HTR-8/SVneo (cell line): ENCODE data around the gene MTRF1L.
"Not testable (repeated sequence)": the region's sequence is repeated elsewhere in the genome, so short reads cannot be mapped to it uniquely, and the experiment has no call there.

Experiments
- DNase-seq: peaks from one replicate; pipeline ENCODE4 v3.0.0; 2011; ENCODE audit warnings: low spot score, mixed read lengths; ENCODE audit not compliant: insufficient read length
- FAIRE-seq: peaks from 2 replicates; lab custom pipeline; 2011; peaks lifted over from hg19 to GRCh38; lab: Jason Lieb, UNC

The MTRF1L gene

DNA sequence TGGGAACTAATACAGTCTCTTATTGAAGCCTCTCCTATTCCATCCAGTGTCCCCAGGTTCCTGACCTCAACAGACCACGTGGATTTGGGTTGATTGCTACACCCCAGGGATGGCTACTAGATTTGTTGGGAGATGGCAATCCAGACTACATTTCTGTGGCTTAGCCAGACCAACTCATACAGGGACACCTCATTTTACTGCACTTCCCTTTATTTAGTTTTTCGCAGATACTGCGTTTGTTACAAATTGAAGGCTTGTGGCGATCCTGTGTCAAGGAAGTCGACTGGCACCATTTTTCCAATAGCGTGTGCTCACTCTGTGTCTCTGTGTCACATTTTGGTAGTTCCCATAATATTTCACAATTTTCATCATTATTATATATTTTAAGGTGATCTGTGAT is 10.3 kb upstream of the MTRF1L start:
- no peak for FAIRE-seq

DNA sequence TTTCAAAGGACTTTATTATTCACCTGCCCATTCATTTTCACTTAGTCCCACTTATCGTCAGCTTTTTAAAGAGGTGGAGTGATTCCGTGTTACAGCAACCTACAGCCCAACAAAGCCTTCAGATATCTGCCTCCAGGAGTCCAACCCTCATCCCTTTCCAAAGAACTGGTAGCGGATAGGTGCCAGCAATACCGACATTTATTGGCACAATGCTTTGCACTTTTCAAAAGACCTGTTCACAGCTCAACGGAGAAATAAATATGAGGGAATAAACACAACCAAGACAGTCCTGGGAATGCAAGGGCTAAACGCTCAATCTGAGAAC is 819 bp upstream of the MTRF1L start:
- no peak for DNase-seq
- no peak for FAIRE-seq

More for the DNA sequence above, 10.3 kb upstream of the MTRF1L start:
- DNase-seq = no peak

DNA sequence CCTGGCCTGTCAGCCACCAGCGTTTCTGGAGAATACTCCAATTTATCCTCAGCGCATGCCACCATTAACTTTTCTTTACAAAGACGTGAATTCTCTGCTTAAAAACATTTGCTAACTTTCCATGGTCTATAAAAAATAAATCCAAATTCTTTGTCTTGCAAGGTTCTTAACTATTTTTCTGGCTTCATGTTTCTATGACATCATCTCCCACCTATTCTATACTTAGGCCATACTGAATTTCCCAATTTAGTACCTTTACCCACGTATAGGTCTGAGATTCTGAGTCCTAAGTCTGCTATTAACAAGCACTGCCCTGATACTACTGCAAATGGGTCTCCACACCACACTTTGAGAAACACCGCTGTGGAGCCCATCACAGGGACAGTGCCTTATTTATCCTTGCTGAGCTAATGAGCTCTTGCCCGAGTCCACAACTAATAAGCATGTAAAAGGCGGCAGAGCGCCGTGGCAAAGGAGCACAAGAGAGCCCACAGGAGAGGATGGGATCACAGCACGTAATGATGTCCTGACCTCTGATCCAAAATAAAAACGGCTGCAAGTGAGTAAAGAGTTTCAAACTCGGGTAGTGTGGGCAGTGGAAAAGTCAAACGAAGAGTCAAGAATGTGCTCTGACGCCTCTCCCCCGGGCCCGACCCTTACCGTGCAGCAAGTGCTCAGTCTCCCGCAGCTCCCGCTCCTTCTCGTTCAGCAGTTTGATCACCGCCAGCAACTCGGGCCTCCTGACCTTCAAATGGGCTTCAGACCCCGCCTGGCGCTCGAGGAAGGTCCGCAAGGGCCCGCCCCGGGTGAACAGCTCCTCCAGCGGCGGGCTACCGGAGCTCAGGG is 519 bp downstream of the MTRF1L start:
- DNase-seq = no peak
- no peak for FAIRE-seq

DNA sequence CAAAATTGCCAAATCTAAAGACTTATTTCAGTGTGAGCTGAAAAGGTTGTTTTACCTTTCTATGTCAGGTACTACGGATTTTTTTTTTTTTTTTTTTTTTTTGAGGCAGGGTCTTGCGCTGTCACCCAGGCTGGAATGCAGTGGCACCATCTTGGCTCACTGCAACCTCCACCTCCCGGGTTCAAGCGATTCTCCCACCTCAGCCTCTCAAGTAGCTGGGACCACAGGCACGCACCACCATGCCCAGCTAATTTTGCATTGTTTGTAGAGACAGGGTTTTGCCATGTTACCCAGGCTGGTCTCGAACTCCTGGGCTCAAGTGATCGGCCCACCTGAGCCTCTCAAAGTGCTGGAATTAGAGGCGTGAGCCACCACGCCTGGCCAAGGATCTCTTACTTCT is 1.7 kb downstream of the MTRF1L start:
- not testable (repeated sequence) for DNase-seq, FAIRE-seq

DNA sequence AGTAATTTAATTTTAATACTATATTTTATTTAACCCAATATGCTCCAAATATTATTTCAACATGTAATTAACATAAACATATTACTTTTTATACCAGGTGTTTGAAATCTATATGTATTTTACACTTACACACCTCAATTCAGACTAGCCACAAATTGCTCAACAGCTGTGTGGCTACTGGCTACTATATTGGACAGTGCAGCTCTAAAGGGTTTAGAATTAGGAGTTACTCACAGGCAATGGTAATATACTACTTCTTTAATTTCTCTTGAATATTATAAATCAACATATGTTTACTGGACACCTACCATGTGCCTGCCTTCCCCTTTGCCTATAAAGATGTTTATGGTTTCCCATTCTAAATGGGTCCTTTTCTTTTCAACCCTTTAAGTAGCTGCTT is 2.3 kb downstream of the MTRF1L start:
- no peak for DNase-seq
- no peak for FAIRE-seq

DNA sequence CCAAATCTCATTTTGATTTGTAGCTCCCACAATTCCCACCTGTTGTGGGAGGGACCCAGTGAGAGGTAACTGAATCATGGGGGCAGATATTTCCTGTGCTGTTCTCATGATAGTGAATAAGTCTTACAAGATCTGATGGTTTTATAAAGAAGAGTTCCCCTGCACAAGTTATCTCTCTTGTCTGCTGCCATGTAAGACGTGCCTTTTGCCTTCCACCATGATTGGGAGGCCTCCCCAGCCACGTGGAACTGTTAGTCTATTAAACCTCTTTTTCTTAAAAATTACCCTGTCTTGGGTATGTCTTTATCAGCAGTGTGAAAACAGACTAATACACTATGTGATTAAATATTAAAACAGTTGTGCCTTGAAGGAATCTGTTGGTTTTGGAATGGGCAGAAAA is 3.0 kb downstream of the MTRF1L start:
- FAIRE-seq, DNase-seq: not testable (repeated sequence)

DNA sequence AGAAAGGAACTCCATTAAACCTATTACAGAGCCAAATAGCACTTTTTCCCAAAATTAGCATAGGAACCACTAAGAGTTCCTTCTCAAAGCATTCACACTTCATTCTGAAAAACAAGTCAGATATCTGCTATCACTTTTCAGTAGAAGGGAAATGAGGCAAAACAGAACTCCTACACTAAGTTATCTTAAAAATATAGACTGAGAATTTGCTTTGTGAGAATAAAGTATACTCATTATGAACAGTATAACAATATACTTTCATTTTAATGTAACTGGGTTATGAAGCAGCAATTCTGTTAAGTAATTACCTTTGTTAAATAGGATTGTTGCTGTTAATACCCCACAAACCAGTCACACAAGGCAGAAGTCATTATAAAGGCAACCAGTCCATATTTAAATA is 8.7 kb downstream of the MTRF1L start:
- FAIRE-seq (no peak), DNase-seq (no peak)

DNA sequence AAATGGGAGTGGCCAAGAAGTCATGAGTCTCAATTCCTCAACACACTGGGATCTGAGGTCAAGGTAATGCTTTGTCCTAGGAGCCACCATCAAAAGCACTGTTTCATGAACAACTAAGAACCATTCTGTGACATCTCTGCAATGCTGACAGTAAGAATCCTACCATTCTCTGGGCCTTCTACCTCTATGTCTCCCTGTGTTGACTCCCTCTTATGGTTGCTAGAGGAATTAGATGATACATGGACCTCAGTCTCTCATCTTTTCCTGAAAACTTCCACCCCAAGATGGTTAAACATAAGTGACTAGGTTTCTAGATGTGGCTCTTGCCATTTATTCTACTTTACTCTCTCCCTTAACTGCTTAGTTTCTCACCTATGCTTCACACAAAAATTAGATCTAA is 9.1 kb downstream of the MTRF1L start:
- FAIRE-seq (no peak), DNase-seq (no peak)

DNA sequence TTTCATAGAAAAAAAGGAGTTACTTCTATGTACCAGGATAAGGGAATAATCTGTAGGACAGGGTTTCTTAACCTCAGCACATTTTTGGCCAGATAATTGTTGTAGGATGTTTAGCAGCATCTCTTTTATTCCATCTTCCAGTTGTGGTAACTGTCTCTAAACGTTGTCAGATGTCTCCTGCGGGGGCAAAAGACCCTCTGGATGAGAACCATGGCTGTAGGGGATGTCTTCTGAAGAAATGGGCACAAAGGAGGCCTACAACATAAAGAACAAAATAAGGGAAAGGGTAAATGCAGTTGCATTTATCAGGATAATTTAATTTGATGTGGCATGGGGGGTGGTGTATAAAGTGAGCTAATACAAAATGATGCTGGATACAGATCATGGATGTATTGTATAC is 15.5 kb downstream of the MTRF1L start:
- peak; percentile 23 for FAIRE-seq

DNA sequence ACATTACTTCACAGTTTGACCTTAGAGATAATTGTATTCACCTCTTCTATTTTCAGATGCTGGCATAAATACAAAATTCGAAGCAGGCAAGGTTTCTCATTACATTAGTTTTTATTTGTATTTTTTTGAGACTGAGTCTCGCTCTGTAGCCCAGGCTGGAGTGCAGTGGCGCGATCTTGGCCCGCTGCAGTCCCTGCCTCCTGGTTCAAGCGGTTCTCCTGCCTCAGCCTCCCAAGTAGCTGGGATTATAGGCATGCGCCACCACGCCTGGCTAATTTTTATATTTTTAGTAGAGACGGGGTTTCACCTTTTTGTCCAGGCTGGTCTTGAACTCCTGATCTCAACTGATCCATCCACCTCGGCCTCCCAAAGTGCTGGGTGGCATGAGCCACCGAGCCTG is 17.2 kb downstream of the MTRF1L start:
- not testable (repeated sequence) for FAIRE-seq

More for the DNA sequence above, 15.5 kb downstream of the MTRF1L start:
- no peak for DNase-seq

DNA sequence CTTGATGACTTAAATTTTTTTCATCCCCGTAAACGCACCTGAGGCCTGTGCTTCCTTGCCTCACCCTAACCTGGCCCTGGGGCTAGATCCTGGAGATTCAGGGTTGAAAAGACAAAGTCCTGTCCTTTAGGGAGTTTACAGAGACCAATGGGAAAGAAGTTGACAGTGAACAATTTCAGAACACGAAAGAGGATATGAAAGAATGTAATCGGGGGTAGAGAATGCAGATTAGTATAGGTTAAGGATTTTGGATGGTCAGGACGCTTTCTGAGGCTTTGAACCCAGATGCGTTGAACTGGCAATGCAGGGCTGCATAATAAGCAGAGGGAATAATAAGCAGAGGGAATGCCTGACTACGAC is 18.0 kb downstream of the MTRF1L start:
- DNase-seq (no peak), FAIRE-seq (no peak)

More for the DNA sequence above, 17.2 kb downstream of the MTRF1L start:
- not testable (repeated sequence) for DNase-seq

DNA sequence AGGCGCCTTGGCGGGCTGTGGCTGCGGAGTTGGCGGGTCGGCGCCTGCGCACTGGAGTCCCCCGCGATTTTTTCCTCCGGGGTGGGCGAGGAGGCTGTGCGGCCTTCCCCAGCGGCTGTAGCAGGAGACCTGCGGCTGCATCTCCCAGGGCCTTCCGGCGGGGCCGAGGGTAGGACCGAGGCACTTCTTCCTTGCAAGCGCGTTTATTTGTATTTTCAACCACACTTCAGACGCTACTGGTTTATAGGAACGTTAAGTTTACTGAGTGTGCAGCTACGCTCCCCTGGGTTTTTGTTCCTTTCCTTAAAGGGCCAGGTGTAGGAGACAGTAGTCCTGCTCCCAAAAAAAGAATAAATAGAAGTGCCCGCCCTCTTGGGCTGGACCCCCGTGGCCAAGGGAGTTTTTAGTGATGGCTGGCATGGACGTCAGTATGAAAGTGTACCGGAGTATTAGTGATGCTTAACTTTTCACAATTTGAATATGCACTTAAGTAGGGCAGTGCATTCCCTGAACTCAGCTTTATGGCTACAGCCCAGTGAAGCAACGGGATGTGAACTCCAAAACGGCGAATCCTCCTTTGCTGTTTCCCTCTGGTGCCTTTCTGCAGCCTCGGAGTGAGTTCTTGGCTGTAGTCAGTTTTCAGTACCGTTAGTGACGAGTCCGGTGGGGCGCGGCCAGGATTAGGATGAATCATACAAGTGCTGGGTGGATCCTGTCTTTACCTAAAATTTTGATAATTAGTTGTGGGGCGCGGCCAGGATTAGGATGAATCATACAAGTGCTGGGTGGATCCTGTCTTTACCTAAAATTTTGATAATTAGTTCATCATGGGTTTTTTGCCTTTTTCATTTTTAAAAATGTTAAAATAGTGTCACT is 18.6 kb downstream of the MTRF1L start:
- FAIRE-seq (peak; percentile 4), DNase-seq (peak; percentile 86)

DNA sequence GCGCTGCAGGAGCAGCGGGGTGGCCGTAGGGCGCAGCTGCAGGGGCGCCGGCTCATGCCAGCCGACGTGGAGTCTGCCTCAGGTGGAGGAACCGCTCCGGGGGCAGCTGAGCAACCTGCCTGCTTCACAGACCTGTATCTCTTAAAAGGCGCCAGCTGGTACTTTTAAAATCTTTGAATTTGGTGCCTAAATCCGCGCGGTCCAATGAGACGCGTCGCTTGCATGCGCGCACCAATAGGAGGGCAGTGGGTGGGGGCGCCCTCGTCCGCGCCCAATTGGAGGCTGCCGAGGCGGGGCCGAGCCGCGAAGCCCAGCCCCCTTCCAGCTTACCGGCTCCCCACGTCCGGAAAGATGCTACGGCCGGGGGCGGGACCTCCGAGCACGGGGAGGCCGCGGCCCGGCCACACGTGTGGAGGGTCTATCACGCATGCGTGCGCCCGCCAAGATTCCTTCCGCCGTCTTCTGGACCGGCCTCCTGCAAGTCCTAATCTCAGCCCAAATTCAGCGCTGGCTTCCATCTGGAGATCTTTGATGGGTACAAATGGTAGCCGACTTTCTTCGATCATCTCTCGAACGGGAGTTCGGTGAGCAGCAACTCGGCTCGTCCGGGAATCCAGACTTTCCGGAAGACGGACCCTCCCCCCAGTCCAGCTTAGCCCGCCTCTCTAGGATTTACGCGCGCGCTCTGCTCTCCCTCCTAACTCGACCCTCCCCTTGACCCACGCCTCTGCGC is 19.4 kb downstream of the MTRF1L start, which contains the start of gene FBXO5:
FBXO5 (minus strand) TSS at position 138 of the 733 bp plus-strand sequence; CDS start at position 56, 82 bp downstream.
- FAIRE-seq = peak; percentile 72
- peak; percentile 83 for DNase-seq

DNA sequence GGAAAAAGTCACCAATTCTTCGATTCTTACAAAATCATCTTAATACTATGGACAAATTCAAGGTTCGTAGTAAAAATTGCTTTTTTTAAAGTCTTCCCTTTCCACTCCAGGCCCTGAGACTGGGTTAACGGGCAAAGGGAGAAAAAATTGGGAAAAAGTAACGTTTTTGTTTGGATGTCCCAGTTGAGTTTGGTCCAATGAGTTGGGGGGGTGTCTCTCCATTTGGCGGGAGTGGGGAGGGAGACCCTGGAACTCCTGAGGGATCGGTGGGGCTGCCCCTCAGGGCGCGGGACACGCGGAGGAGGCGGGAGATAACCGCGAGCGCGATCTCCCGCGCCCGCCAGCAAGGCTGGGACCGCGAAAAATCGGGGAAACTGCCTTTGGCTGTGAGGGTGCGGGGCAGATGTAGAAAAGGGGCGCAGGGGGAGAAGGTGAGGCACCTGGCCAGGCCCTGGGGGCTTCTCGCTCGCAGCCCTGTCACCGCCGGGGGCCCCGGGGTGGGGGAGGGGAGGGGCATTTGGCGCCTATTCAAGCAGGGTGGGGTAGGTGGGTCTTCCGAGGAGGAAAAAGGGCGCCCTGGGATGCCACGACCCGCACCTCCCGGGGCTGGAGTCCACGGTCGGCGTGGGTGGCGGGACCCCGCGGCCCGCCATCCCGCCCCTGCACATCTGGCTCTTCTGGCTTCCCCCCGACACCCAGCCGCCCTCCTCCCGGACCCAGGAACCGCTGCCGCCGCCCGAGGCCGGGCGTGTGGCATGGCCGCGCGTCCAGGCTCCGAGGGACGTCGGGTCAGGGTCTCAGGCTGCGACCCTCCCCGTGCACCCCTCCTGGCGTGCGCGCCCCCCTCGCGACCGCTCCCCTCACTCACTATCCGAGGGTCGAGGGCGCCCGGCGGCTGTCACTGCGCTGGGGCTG is 20.3 kb downstream of the MTRF1L start:
- FAIRE-seq (no peak), DNase-seq (no peak)

DNA sequence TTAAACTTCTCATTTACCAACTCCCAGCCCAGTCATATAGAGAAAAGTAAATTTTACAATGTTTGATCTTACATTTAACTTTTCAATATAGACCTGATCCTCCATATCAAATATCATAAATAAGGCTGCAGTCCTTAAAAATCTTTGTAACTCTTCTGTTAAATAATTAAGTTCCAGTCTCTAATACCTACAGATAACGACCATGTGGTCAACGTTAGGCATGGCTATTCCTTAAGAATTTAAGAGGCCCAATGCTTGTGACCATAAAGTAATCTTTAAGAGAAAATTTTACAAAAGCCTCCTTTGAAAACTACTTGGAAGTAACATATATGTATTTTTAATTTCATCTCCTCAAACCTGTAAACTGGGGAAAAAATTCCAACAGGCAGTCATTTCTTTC is 21.3 kb downstream of the MTRF1L start:
- no peak for DNase-seq
- no peak for FAIRE-seq

DNA sequence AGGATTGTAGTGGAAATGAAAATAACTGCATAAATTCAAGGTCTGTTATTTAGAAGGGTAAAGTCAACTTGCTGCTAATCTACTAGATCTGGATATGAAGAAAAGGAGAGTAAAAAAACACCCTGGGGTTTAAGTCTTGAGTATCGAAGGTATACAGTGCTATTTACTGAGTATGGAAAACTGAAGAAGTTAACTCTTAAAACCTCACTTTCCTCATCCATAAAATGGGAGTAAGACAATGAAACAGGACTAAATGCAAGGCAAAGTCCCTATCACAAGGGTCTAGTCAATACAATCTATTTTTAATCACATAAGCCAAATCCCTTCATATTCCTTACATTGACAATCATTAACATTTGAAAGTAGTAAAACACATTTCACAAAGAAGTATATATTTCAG is 21.9 kb downstream of the MTRF1L start:
- DNase-seq (no peak), FAIRE-seq (no peak)

DNA sequence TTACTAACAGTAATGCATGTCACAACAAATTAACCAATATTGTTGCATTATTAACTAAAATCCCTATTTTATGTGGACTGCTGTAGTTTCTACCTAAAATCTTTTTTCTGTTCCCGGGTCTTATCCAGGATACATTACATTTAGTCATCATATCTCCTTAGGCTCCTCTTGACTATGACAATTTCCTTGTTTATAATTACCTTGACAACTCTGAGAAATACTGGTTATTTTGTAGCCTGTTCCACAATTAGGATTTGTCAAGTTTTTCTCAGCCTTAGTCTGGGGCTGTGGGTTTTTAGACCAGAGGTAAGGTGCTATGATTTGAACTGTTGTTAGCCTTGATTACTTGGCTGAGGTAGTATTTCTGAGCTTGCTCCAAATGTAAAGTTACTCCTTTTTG is 23.4 kb downstream of the MTRF1L start:
- no peak for FAIRE-seq
- no peak for DNase-seq

DNA sequence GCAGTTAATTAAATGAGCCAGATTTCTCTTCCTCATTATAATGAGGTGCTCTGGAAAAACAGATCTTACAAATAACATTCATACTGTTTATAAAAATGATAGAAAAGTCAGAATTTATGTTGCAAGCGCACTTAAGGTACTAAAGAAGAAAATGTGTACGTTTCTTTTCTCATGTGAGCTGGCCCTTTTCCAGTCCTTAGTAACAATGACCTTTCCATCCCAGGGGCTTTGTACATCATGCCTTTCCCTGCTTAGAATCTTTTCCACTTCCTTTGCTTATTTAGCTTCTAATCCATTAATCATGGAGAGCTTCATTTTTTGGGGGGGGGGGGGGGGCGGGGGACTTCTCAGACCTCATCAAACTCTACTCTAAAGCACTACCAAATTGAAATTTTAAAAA is 24.5 kb downstream of the MTRF1L start:
- DNase-seq = no peak

DNA sequence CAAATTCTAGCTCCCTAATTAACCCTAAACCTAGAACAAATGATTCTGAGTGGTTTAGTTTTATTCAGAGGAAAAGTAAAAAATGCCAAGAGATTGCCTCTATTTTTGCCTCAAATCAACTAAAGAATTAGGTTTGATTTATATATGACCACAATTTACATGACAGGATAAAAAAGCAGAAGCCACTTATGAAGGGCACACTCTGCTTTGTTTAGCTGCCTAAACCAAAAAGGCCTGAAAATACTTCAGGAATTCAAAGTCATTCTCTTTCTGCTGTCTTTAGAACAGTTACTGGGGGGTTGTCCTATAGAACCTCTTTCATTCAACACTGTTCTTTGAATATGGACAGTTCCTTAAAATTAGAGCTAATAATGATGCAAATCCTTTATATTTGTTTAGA is 25.0 kb downstream of the MTRF1L start:
- FAIRE-seq (no peak), DNase-seq (no peak)

More for the DNA sequence above, 24.5 kb downstream of the MTRF1L start:
- no peak for FAIRE-seq
